Measurements from ENCODE around the gene PHF2. TPM values are rescaled to one million over a fixed set of nuclear protein-coding genes. Genes with fewer than 3 reads are reported as not detected.

Gene PHF2
- total RNA-seq, 1 experiment from 2014 or later, result 11.6 TPM

DNA sequence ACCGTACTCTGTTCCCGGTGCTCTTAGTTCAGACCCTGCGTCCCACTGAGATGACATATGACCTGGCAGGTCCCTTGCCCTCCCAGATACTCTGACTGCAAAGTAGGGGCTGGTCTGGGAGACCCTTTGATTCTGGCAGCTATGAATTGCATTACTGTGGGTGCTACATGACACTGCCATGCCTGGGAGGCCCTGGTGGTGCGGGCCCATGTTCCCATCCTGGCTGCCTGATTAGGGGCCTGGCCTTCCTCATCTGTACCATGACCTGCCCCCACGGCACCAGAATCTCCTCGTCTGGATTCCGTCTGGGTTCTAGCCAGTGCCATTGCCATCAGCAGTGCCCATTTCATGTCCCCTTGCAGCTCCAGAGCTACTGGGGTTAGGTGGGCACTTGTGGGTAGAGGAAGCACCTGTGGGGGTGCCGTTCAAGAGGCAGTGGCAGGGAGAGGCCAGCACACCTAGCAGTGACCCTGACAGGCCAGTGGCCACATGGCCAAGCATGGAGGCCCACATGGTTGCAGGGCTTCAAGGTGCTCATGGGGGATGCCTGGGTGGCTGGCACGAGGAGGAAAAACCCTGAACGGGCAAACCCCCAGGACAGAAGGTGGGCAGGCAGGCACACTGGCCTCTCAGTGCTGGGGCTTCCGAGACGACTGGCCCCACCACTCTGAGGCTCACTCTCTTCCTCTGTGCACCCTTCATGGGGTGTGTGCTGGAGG lies 69.7 kb downstream of the PHF2 start:
- no peaks in the 10 kb centered on the region; the same call in 1 of the 2 replicates for H3K4me1 Mint-ChIP-seq
- POLR2A ChIA-PET, result no interaction called here
- H3K27ac Mint-ChIP-seq, result no peak overlapping the region
- 0 out of 2 replicates have a peak, but pooled peaks cover 2% of the 10 kb centered on the region for H3K36me3 Mint-ChIP-seq
- TF ChIP-seq, protein P1, sequence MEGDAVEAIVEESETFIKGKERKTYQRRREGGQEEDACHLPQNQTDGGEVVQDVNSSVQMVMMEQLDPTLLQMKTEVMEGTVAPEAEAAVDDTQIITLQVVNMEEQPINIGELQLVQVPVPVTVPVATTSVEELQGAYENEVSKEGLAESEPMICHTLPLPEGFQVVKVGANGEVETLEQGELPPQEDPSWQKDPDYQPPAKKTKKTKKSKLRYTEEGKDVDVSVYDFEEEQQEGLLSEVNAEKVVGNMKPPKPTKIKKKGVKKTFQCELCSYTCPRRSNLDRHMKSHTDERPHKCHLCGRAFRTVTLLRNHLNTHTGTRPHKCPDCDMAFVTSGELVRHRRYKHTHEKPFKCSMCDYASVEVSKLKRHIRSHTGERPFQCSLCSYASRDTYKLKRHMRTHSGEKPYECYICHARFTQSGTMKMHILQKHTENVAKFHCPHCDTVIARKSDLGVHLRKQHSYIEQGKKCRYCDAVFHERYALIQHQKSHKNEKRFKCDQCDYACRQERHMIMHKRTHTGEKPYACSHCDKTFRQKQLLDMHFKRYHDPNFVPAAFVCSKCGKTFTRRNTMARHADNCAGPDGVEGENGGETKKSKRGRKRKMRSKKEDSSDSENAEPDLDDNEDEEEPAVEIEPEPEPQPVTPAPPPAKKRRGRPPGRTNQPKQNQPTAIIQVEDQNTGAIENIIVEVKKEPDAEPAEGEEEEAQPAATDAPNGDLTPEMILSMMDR (IDR thresholded peaks at IDR 0.05), result no peak
- TF ChIP-seq PRRX2 (CRISPR knock-in tag; IDR thresholded peaks at IDR 0.05) (no peak), MXD4 (CRISPR knock-in tag; IDR thresholded peaks at IDR 0.05; ENCODE audit: borderline replicate concordance) (no peak), JUN (CRISPR knock-in tag; IDR thresholded peaks at IDR 0.05) (no peak), NR1H2 (CRISPR knock-in tag; IDR thresholded peaks at IDR 0.05) (no peak), ZBTB21 (CRISPR knock-in tag; IDR thresholded peaks at IDR 0.05; ENCODE audit: borderline replicate concordance) (no peak), OVOL2 (CRISPR knock-in tag; IDR thresholded peaks at IDR 0.05; ENCODE audit: borderline replicate concordance) (no peak), NFATC4 (CRISPR knock-in tag; IDR thresholded peaks at IDR 0.05) (no peak), RORB (CRISPR knock-in tag; IDR thresholded peaks at IDR 0.05) (no peak)
- TF ChIP-seq, protein P2, sequence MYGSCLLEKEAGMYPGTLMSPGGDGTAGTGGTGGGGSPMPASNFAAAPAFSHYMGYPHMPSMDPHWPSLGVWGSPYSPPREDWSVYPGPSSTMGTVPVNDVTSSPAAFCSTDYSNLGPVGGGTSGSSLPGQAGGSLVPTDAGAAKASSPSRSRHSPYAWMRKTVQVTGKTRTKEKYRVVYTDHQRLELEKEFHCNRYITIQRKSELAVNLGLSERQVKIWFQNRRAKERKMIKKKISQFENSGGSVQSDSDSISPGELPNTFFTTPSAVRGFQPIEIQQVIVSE (CRISPR knock-in tag; IDR thresholded peaks at IDR 0.05; ENCODE audit: borderline replicate concordance), result no peak
- TF ChIP-seq, protein P3, sequence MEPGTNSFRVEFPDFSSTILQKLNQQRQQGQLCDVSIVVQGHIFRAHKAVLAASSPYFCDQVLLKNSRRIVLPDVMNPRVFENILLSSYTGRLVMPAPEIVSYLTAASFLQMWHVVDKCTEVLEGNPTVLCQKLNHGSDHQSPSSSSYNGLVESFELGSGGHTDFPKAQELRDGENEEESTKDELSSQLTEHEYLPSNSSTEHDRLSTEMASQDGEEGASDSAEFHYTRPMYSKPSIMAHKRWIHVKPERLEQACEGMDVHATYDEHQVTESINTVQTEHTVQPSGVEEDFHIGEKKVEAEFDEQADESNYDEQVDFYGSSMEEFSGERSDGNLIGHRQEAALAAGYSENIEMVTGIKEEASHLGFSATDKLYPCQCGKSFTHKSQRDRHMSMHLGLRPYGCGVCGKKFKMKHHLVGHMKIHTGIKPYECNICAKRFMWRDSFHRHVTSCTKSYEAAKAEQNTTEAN (CRISPR knock-in tag; IDR thresholded peaks at IDR 0.05), result no peak
- TF ChIP-seq, protein P4, sequence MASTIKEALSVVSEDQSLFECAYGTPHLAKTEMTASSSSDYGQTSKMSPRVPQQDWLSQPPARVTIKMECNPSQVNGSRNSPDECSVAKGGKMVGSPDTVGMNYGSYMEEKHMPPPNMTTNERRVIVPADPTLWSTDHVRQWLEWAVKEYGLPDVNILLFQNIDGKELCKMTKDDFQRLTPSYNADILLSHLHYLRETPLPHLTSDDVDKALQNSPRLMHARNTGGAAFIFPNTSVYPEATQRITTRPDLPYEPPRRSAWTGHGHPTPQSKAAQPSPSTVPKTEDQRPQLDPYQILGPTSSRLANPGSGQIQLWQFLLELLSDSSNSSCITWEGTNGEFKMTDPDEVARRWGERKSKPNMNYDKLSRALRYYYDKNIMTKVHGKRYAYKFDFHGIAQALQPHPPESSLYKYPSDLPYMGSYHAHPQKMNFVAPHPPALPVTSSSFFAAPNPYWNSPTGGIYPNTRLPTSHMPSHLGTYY (CRISPR knock-in tag; IDR thresholded peaks at IDR 0.05), result no peak
- TF ChIP-seq, protein P5, sequence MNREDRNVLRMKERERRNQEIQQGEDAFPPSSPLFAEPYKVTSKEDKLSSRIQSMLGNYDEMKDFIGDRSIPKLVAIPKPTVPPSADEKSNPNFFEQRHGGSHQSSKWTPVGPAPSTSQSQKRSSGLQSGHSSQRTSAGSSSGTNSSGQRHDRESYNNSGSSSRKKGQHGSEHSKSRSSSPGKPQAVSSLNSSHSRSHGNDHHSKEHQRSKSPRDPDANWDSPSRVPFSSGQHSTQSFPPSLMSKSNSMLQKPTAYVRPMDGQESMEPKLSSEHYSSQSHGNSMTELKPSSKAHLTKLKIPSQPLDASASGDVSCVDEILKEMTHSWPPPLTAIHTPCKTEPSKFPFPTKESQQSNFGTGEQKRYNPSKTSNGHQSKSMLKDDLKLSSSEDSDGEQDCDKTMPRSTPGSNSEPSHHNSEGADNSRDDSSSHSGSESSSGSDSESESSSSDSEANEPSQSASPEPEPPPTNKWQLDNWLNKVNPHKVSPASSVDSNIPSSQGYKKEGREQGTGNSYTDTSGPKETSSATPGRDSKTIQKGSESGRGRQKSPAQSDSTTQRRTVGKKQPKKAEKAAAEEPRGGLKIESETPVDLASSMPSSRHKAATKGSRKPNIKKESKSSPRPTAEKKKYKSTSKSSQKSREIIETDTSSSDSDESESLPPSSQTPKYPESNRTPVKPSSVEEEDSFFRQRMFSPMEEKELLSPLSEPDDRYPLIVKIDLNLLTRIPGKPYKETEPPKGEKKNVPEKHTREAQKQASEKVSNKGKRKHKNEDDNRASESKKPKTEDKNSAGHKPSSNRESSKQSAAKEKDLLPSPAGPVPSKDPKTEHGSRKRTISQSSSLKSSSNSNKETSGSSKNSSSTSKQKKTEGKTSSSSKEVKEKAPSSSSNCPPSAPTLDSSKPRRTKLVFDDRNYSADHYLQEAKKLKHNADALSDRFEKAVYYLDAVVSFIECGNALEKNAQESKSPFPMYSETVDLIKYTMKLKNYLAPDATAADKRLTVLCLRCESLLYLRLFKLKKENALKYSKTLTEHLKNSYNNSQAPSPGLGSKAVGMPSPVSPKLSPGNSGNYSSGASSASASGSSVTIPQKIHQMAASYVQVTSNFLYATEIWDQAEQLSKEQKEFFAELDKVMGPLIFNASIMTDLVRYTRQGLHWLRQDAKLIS (CRISPR knock-in tag; IDR thresholded peaks at IDR 0.05; ENCODE audit: borderline replicate concordance), result no peak
- TF ChIP-seq, protein P6, sequence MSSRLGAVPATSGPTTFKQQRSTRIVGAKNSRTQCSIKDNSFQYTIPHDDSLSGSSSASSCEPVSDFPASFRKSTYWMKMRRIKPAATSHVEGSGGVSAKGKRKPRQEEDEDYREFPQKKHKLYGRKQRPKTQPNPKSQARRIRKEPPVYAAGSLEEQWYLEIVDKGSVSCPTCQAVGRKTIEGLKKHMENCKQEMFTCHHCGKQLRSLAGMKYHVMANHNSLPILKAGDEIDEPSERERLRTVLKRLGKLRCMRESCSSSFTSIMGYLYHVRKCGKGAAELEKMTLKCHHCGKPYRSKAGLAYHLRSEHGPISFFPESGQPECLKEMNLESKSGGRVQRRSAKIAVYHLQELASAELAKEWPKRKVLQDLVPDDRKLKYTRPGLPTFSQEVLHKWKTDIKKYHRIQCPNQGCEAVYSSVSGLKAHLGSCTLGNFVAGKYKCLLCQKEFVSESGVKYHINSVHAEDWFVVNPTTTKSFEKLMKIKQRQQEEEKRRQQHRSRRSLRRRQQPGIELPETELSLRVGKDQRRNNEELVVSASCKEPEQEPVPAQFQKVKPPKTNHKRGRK (CRISPR knock-in tag; IDR thresholded peaks at IDR 0.05; ENCODE audit: borderline replicate concordance), result no peak
- TF ChIP-seq, protein P7, sequence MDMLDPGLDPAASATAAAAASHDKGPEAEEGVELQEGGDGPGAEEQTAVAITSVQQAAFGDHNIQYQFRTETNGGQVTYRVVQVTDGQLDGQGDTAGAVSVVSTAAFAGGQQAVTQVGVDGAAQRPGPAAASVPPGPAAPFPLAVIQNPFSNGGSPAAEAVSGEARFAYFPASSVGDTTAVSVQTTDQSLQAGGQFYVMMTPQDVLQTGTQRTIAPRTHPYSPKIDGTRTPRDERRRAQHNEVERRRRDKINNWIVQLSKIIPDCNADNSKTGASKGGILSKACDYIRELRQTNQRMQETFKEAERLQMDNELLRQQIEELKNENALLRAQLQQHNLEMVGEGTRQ (CRISPR knock-in tag; IDR thresholded peaks at IDR 0.05), result no peak
- no peak for ATAC-seq
- H3K9me3 Mint-ChIP-seq, result no peaks in the 10 kb centered on the region
- H3K27me3 Mint-ChIP-seq (ENCODE audit: low read depth), result no peaks in the 10 kb centered on the region
- DNase-seq (ENCODE audit: low spot score), result peak; percentile 7
- CTCF ChIA-PET, result interaction anchor here (1.1 kb wide), 1 partner anchor 492 kb away, joined by 3 read pairs; no protein-coding TSS in a partner anchor
- no peak overlapping the region for H3K4me3 Mint-ChIP-seq
